ENCODE data around the gene OGDH. TPM values are rescaled to one million over a fixed set of nuclear protein-coding genes. Genes with fewer than 3 reads are reported as not detected.
"Not testable (repeated sequence)": the region's sequence is repeated elsewhere in the genome, so short reads cannot be mapped to it uniquely, and the experiment has no call there.

Gene OGDH
- total RNA-seq, 1 donor from 2014 or later, result 130 TPM

DNA sequence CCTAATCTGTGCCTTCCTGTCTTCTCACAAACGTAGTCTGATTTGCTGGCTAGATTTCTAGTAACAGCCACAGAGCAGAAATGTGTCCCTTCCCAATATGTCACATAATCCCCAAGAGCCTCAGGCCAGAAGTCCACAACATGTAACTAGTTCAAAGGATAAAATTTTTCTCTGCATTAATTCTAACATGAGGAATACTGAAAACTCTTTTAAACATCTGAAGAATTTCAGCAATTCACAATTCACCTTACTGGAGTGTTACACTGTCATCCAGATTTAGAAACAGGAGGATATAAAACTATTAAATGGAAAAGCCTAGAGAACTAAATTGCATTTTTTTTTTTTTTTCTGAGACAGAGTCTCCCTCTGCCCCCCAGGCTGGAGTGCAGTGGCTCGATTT lies 30.2 kb upstream of the OGDH start:
- intact Hi-C loops (cut with micrococcal nuclease), result no loop called here

DNA sequence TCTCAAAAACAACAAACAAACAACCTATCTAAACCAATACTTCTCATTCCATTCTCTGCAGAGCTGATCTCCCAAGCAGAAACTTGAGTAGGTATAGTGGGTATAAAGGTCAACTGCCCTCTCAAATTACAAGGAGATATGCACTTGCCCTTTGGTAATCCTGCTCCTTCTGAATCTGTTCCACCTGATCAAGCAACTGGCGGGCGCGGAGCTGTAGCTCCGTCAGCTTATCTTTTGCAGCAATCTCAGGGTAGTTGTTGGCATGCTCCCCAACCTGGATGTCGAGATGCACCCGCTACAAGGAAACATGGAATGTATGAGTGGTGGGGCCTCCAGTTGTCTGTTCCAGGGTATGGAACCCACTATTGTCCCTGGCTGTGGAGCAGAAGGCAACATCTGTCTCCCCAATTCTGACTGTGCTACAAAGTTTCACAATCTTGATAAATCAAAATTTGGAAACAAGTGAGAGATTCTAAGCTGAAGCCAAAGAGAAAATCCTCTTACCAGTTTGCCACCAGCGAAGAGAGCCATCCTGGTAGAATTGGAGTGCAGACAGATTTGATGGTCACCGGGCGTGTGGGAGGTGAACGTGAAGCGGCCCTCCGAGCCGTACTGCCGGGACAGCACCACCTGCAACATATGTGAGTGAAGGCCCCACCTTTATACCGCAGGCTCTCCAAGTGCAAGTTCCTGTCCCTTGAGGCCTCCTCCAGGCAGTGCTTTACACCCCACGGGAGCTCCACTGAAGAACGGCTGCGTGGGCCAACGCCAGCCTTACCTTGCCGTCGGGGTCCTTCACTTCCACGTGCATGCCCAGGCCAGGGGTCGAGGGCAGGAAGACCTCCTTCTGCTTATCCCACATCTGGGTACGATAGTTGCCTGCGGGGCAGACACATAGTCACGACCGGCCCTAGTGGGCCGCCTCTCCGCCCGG lies 25.2 kb upstream of the OGDH start:
- intact Hi-C loops (cut with micrococcal nuclease), result loop anchor here (5.0 kb wide), 2 partner anchors 499 to 531 kb away; partner anchors contain the start of genes POLM and TBRG4

DNA sequence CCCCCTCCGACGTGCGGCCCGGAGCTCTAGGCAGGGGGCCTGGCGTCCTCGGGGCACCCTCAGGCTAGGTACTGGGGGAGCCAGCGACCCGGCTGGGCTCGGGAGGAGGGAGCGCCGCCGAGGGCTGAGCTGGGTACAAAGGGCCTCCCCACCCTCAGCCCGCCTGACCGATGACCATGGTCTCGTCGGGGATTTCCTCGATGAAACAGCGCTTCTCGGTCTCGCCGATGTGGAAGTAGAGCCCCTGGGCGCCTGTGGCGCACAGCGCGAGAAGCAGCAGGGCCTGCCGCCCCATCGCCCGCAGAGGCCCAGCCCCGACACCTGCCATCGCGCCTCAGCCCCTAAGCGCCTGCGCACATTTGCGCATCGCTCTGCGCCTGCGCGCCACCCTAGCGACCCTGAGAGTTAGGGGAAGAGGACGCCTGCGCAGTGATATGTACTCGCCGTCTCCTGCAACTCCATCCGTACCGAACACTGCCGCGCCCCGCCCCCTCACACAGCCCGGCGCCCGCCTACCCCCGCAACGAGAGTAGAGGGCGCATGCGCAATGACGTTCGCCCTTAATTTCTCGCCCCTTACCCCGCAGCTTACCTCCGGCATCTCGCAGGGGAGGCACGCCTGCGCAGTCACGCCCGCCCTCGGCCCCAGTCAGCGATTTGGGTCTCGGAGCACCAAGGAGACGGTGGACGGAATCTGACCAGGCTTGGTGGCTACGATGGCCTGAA lies 24.4 kb upstream of the OGDH start, which contains the start of gene TMED4:
TSS of gene TMED4 (minus strand) at position 353 of the 725 bp plus-strand sequence. CDS start at position 328, 25 bp downstream.
- intact Hi-C loops (cut with micrococcal nuclease), result loop anchor here (1.0 to 5.0 kb wide), 10 partner anchors 8 to 530 kb away; partner anchors contain the start of genes NUDCD3, OGDH, POLM and PPIA

DNA sequence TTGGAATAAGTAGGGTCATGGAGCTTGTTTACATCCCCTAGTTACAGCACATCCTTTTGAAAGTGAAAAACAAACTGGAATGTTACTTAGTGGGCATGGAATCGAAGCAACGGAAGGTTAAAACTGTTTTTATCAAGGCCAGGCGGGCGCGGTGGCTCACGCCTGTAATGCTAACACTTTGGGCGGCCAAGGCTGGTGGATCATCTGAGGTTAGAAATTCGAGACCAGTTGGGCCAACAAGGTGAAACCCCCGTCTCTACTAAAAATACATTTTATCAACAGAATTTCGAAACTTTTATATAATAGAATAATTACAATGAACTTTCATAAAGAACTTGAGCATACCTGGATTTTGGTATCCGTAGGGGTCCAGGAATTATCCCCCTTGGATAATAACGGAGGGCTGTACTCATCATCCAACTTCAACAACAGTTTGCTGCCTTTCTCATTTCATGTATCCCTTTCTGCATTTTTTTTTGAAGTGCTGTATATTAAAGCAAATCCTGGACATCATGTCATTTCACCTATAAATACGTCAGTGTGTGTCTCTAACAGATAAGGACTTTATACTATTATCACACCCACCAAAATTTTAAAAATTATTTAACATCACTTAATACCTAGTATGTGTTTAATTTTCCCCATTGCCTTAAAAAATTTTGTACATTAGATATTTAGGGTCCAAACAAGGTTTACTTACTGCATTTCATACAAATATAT lies 23.1 kb upstream of the OGDH start:
- intact Hi-C loops (cut with micrococcal nuclease), result loop anchor here (5.0 kb wide), 2 partner anchors 501 to 529 kb away; partner anchors contain the start of genes POLM and TBRG4

DNA sequence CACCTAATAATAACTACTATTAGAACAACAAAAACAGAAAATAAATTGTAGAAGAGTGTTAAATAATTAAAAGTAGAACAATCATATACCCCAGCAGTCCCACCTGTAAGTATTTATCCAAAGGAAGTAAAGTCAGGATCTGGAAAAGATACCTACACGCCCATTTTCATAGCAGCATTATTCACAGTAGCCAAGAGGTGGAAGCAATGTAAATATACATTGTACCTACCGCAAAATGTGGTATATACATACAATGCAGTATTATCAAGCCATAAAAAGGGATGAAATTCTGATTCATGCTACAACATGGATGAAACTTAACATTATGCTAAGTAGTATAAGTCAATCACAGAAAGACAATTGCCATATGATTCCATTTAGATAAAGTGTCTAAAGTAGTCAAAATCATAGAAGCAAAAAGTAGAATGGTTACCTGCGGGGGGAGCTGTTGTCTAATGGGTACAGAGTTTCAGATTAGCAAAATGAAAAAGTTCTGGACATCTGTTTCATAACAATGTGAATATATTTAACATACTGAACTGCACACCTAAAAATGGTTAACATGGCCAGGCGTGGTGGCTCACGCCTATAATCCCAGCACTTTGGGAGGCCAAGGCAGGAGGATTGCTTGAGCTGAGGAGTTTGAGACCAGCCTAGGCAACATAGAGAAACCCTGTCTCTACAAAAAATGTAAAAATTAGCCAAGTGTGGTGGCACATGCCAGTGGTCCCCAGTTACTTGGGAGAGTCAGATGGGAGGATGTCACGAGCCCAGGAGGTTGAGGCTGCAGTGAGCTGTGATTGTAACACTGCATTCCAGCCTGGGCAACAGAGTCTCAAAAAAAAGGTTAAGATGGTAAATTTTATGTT lies 18.4 kb upstream of the OGDH start:
- intact Hi-C loops (cut with micrococcal nuclease), result loop anchor here (1.0 to 2.0 kb wide), 3 partner anchors 259 to 549 kb away; no protein-coding TSS in a partner anchor

DNA sequence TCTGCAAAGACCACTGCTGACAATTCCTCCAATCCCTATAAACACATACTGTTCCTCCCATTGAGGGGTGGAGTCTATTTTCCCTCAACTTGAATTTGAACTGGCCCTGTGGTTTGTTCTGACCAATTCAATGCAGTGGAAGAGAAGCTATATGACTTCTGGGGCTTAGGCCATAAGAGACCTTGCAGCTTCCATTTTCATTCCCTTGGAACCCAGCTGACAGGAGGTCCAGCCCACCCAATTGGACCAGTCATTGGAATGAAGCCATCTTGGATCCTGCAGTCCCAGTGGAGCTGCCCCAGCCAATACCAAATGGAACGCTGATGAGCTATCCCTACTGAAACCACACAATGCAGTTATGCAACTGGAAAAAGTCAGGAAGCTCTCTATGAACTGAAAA lies 15.5 kb upstream of the OGDH start:
- intact Hi-C loops (cut with micrococcal nuclease), result no loop called here

DNA sequence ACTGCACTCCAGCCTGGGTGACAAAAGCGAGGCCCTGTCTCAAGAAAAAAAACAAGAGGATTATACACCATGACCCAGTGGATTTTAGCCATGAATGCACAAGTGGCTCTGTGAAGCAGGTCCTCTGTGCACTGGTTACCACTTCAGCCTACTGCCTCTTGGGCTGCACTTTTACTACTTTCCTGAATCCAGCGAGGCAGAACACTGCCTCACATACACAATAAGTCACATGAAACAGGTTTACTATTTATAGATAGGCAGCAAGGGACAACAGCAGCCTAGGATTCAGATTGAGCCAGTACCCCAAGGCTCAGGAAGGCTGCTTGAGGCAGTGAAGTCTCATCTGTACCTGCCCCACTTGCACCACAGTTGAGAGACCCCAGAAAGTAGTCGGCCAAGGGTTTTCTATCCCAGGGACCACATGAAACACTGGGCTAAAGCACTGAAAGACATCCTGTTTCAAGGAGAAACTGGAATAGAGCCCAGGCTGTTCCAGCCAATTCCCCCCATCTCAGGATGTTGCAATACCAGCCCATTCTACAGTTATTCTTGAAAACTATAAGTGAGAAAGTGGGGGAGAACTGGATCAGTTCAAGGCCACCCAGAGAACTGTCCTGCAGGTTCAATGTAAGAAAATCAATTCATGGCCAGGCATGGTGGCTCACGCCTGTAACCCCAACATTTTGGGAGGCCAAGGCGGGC lies 10.3 kb upstream of the OGDH start:
- intact Hi-C loops (cut with micrococcal nuclease), result no loop called here

DNA sequence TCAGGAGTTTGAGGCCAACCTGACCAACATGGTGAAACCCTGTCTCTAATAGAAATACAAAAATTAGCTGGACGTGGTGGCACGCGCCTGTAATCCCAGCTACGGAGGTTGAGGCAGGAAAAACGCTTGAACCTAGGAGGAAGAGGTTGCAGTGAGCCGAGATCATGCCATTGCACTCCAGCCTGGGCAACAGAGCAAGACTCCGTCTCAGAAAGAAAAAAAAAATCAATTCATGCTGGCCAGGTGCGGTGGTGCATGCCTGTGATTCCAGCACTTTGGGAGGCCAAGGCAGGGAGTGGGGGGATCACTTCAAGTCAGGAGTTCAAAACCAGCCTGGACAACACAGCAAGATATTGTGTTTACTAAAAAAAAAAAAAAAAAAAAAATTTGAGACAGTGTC lies 9.2 kb upstream of the OGDH start:
- intact Hi-C loops (cut with micrococcal nuclease), result not testable (repeated sequence)

DNA sequence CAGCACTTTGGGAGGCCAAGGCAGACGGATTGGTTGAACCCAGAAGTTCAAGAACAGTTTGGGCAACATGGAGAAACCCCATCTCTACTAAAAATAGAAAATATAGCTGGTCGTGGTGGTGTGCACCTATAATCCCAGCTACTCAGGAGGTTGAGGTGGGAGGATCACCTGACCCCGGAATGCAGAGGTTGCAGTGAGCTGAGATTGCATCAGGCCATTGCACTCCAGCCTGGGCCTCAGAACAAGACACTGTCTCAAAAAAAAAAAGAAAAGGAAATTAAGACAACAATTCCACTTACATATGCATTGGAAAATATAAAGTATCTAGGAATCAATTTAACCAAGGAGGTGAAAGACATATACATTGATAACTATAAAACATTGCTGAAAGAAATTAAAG lies 7.2 kb upstream of the OGDH start:
- intact Hi-C loops (cut with micrococcal nuclease), result no loop called here

DNA sequence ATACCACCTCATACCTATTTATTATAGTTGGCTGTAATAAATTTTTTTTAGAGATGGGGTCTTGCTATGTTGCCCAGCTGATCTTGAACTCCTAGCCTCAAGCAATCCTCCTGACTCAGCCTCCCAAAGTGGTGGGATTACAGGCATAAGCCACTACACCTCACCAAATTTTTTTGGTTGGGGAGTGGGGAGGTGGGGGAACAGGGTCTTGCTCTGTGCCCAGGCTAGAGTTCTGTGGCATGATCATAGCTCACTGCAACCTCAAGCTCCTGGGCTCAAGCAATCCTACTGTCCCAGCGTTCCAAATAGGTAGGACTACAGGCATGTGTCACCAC lies 3.9 kb upstream of the OGDH start:
- intact Hi-C loops (cut with micrococcal nuclease), result no loop called here

DNA sequence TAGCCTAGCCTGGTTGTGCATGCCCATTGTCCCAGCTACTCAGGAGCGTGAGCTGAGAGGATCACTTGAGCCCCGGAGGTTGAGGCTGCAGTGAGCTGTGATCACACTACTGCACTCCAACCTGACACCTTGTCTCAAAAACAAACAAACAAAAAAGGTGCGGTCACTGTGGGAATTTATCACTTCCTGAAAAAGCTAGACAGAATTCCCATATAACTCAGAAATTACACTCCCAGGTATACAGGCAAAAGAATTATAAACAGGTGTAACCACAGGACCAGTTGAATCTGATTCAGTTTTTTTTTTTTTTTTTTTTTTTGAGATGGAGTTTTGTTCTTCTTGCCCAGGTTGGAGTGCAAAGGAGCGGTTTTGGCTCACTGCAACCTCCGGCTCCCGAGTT lies 3.2 kb upstream of the OGDH start:
- intact Hi-C loops (cut with micrococcal nuclease), result no loop called here

DNA sequence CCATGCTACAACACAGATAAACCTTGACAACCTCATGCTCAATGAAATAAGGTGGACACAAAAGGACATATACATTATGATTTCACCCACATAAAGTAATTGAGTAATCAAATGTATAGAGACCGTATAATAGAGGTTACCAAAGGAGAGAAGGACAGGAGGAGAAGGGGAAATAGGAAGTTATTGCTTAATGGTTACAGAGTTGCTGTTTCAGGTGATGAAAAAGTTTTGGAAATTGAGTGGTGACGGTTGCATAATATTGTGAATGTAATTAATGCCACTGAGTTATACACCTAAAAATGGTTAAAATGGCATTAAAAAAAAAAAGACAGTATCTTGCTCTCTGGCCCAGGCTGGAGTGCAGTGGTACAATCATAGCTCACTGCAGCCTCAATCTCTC lies 1.5 kb upstream of the OGDH start:
- intact Hi-C loops (cut with micrococcal nuclease), result loop anchor here (5.0 kb wide), 1 partner anchor 372 kb away; the partner anchor contains the start of gene MYO1G

DNA sequence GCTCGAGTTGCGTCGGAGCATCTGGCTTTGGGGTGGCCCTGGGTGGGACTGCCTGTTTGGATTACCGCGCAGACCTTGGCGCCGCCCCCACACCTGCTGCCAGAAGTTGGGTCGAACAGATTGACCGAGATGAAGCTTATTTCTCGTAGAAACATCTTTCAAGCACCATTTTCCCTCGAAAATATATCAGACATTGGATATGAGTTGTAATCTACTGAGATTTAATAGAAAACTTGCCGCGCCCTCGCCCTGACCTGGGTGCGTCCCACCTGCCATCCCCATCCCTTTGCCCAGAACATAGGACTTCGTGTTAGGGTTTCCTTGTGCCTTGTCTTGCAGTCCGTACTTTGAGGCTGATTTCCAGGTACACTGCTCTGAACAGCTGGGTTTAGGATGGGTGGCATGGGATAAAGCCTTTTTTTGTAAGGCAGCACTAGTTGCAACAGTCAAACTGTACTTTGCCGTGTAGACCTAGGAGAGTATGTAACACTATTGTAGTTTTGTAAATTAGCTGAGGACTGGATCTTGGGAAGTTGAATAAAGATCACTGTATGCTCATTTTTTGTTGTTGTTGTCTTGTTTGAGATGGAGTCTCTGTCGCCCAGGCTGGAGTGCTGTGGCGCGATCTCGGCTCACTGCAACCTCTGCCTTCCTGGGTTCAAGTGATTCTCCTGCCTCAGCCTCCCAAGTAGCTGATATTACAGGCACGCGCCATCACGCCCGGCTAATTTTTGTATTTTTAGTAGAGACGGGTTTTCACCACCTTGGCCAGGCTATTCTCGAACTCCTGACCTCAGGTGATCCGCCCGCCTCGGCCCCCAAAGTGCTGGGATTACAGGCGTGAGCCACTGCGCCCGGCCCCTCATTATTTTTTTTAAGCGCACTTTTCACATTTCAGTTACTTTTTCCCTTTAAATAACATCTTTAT lies 978 bp downstream of the OGDH start:
- intact Hi-C loops (cut with micrococcal nuclease), result loop anchor here (1.0 to 5.0 kb wide), 3 partner anchors 15 to 370 kb away; partner anchors contain the start of gene MYO1G

DNA sequence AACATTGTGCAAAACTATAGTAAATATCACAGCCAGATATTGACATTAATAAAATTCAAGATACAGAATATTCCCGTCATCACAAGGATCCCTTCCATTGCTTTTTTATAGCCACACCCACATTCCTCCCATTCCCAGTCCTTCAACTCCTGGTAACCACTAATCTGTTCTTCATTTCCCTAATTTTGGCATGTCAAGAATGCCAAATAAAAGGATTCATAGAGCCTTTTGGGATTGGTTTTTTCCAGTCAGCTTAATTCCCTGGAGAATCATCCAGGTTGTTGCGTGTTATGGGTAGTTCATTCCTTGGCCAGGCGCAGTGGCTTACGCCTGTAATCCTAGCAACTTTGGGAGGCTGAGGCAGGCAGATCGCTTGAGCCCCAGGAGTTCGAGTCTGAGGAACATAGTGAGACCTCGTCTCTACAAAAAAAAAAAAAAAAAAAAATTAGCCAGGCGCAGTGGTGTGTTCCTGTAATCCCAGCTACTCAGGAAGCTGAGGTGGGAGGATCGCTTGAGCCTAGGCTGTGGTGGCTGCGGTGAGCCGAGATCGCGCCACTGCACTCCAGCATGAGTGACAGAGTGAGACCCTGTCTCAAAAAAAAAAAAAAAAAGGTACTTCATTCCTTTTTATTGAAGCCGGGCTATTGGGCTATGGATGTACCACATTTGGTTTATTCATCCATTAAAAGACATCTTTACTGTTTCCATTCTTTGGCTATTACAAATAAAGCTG lies 2.7 kb downstream of the OGDH start:
- intact Hi-C loops (cut with micrococcal nuclease), result loop anchor here (5.0 kb wide), 1 partner anchor 368 kb away; the partner anchor contains the start of gene MYO1G

DNA sequence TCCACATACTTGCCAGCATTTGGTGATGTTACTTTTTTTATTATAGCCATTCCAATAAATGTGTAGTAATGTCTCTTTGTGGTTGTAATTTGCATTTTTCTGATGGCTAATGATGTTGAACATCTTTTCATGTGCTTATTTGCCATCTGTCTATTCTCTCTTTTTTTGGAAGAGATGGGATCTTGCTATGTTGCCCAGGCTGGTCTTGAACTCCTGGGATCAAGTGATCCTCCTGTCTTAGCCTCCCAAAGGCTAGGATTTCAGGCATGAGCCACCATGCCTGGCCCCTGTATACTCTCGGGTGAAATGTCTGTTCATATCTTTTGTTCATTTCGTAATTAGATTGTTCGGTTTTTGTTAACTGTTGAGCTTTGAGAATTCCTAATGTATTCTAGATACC lies 3.4 kb downstream of the OGDH start:
- intact Hi-C loops (cut with micrococcal nuclease), result loop anchor here (5.0 kb wide), 1 partner anchor 367 kb away; the partner anchor contains the start of gene MYO1G

DNA sequence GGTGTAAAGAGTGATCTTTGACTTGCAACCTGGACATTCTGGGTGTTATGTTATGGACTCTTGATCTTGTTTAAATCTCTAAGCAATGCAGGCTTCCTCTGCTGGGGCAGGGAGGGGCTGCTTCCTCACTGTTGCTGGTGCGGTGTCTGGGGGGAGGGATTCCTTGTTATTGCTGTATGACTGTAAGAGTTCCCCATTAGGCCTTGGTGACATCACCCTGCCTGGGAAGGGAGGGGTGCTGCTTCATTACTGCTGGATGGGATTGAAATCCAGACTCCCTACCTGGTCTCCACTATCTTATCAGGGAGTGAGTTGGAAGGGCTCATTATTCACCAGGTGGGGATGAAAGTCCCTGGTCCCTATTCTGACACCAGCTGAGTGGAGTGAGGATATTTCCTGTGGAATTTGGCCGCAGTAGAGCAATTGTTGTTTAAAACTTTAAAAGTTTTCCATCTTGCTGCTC lies 8.8 kb downstream of the OGDH start:
- intact Hi-C loops (cut with micrococcal nuclease), result no loop called here

DNA sequence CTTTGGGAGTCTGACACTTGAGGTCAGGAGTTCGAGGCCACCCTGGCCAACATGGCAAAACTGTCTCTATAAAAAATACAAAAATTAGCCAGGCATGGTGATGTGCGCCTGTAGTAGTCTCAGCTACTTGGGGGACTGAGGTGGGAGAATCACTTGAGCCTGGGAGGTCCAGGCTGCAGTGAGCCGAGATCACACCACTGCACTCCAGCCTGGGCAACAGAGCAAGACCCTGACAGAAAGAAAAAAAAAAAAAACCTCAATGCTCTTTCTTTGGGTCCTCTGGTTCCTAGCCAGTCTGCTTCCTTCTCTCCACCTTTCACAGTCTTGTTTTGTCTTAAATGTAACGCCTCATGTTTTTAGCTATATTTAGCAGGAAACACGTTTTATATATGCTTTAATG lies 9.4 kb downstream of the OGDH start:
- intact Hi-C loops (cut with micrococcal nuclease), result no loop called here

DNA sequence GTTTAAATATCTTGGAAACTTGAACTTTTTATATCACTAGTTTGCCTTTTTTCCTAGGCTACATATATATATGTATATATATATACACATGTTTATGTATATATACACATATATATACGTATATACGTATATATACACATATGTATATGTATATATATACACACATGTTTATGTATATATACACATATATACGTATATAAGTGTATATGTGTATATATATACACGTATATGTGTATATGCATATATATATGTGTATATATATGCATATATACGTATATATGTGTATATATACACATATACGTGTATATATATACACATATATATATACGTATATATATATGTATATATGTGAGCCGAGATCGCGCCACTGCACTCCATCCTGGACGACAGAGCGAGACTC lies 10.1 kb downstream of the OGDH start:
- intact Hi-C loops (cut with micrococcal nuclease), result no loop called here

All from T-helper 2 cell treated with Interferon-gamma antibody and Interleukin-4, amounts not matched to agents 100 ng/mL and 5 ng/mL, for 36 hours (primary cell).